Measurements from ENCODE around the gene SELP. TPM values are rescaled to one million over a fixed set of nuclear protein-coding genes. Genes with fewer than 3 reads are reported as not detected.

SELP gene
- polyA plus RNA-seq, 1 donor from 2014 or later, result 2.2 TPM

- Mint-ChIP-seq H3K4me3 (no peak overlapping the region), H3K9me3 (peaks cover 0 to 8% (median 3%) of the 10 kb centered on the region in 3 donors), H3K36me3 (peaks cover 2% of the 10 kb centered on the region), H3K4me1 (peaks cover 11 to 28% (median 22%) of the 10 kb centered on the region in 3 donors), H3K27me3 (no peaks in the 10 kb centered on the region), H3K27ac (no peak overlapping the region)
Measured at GRCh38 chr1:169647512-169647911, 17.6 kb upstream of the SELP start.

GRCh38 chr1:169644297-169644696 lies 14.4 kb upstream of the SELP start:
- no peak overlapping the region for H3K4me3 Mint-ChIP-seq
- H3K27me3 Mint-ChIP-seq, result no peaks in the 10 kb centered on the region
- peaks cover 2% of the 10 kb centered on the region for H3K36me3 Mint-ChIP-seq
- H3K4me1 Mint-ChIP-seq, result peaks cover 11 to 23% (median 23%) of the 10 kb centered on the region in 3 donors
- H3K9me3 Mint-ChIP-seq, result peaks cover 0 to 12% (median 3%) of the 10 kb centered on the region in 3 donors
- H3K27ac Mint-ChIP-seq, result peak overlapping the region in 1 of 3 donors; percentile 76

GRCh38 chr1:169634877-169635276 lies 5.0 kb upstream of the SELP start:
- peaks cover 14 to 21% (median 15%) of the 10 kb centered on the region in 3 donors for H3K9me3 Mint-ChIP-seq
- peaks cover 0 to 3% (median 0%) of the 10 kb centered on the region in 3 donors for H3K4me1 Mint-ChIP-seq
- no peaks in the 10 kb centered on the region for H3K27me3 Mint-ChIP-seq
- H3K27ac Mint-ChIP-seq, result no peak overlapping the region
- peaks cover 4% of the 10 kb centered on the region for H3K36me3 Mint-ChIP-seq
- no peak overlapping the region for H3K4me3 Mint-ChIP-seq

- Mint-ChIP-seq H3K36me3 (peaks cover 4% of the 10 kb centered on the region), H3K27ac (no peak overlapping the region), H3K4me1 (no peaks in the 10 kb centered on the region), H3K9me3 (peaks cover 11 to 21% (median 14%) of the 10 kb centered on the region in 3 donors), H3K4me3 (no peak overlapping the region), H3K27me3 (no peaks in the 10 kb centered on the region)
Measured at GRCh38 chr1:169634145-169634544, 4.2 kb upstream of the SELP start.

- Mint-ChIP-seq H3K4me1 (peaks cover 2 to 6% (median 3%) of the 10 kb centered on the region in 3 donors), H3K9me3 (peaks cover 11 to 17% (median 12%) of the 10 kb centered on the region in 3 donors), H3K27ac (no peak overlapping the region), H3K4me3 (no peak overlapping the region), H3K36me3 (peaks cover 2% of the 10 kb centered on the region), H3K27me3 (no peaks in the 10 kb centered on the region)
Measured at GRCh38 chr1:169631249-169631648, 1.3 kb upstream of the SELP start.

GRCh38 chr1:169624912-169625311 lies 5.0 kb downstream of the SELP start:
- H3K27ac Mint-ChIP-seq, result no peak overlapping the region

GRCh38 chr1:169624122-169624521 lies 5.8 kb downstream of the SELP start:
- peaks cover 6 to 18% (median 7%) of the 10 kb centered on the region in 3 donors for H3K4me1 Mint-ChIP-seq
- H3K36me3 Mint-ChIP-seq, result peaks cover 7% of the 10 kb centered on the region
- H3K27me3 Mint-ChIP-seq, result no peaks in the 10 kb centered on the region
- H3K27ac Mint-ChIP-seq, result no peak overlapping the region
- H3K9me3 Mint-ChIP-seq, result no peaks in the 10 kb centered on the region
- H3K4me3 Mint-ChIP-seq, result no peak overlapping the region

More at GRCh38 chr1:169624912-169625311, 5.0 kb downstream of the SELP start:
- Mint-ChIP-seq H3K4me3 (no peak overlapping the region), H3K4me1 (peaks cover 6 to 18% (median 7%) of the 10 kb centered on the region in 3 donors), H3K27me3 (no peaks in the 10 kb centered on the region), H3K9me3 (peaks cover 0 to under 1% (median 0%) of the 10 kb centered on the region in 3 donors), H3K36me3 (peaks cover 7% of the 10 kb centered on the region)

- Mint-ChIP-seq H3K4me3 (no peak overlapping the region), H3K27me3 (no peaks in the 10 kb centered on the region), H3K27ac (no peak overlapping the region), H3K36me3 (peaks cover 7% of the 10 kb centered on the region), H3K4me1 (peaks cover 6 to 16% (median 7%) of the 10 kb centered on the region in 3 donors), H3K9me3 (no peaks in the 10 kb centered on the region)
Measured at GRCh38 chr1:169623132-169623926, 6.6 kb downstream of the SELP start.

GRCh38 chr1:169620565-169620964 lies 9.4 kb downstream of the SELP start:
- H3K4me1 Mint-ChIP-seq, result peaks cover 2 to 14% (median 3%) of the 10 kb centered on the region in 3 donors
- peaks cover 4% of the 10 kb centered on the region for H3K36me3 Mint-ChIP-seq
- no peak overlapping the region for H3K27ac Mint-ChIP-seq
- no peaks in the 10 kb centered on the region for H3K9me3 Mint-ChIP-seq
- no peaks in the 10 kb centered on the region for H3K27me3 Mint-ChIP-seq
- no peak overlapping the region for H3K4me3 Mint-ChIP-seq

GRCh38 chr1:169618367-169618766 lies 11.6 kb downstream of the SELP start:
- peaks cover 0 to 12% (median 3%) of the 10 kb centered on the region in 3 donors for H3K4me1 Mint-ChIP-seq
- H3K36me3 Mint-ChIP-seq, result no peaks in the 10 kb centered on the region
- H3K27ac Mint-ChIP-seq, result no peak overlapping the region
- H3K9me3 Mint-ChIP-seq, result no peaks in the 10 kb centered on the region
- H3K4me3 Mint-ChIP-seq, result no peak overlapping the region
- H3K27me3 Mint-ChIP-seq, result no peaks in the 10 kb centered on the region

GRCh38 chr1:169615803-169616202 lies 14.1 kb downstream of the SELP start:
- H3K27me3 Mint-ChIP-seq, result no peaks in the 10 kb centered on the region
- no peaks in the 10 kb centered on the region for H3K36me3 Mint-ChIP-seq
- no peaks in the 10 kb centered on the region for H3K9me3 Mint-ChIP-seq
- H3K4me3 Mint-ChIP-seq, result no peak overlapping the region
- H3K27ac Mint-ChIP-seq, result no peak overlapping the region
- peaks cover 0 to 9% (median 3%) of the 10 kb centered on the region in 3 donors for H3K4me1 Mint-ChIP-seq

- no peaks in the 10 kb centered on the region for H3K36me3 Mint-ChIP-seq
- no peaks in the 10 kb centered on the region for H3K27me3 Mint-ChIP-seq
- no peak overlapping the region for H3K4me3 Mint-ChIP-seq
- no peaks in the 10 kb centered on the region for H3K9me3 Mint-ChIP-seq
- H3K27ac Mint-ChIP-seq, result no peak overlapping the region
- H3K4me1 Mint-ChIP-seq, result peaks cover 0 to 13% (median 5%) of the 10 kb centered on the region in 3 donors
Measured at GRCh38 chr1:169610858-169611257, 19.1 kb downstream of the SELP start.

- H3K4me1 Mint-ChIP-seq, result peaks cover 0 to 12% (median 8%) of the 10 kb centered on the region in 3 donors
- no peak overlapping the region for H3K4me3 Mint-ChIP-seq
- no peaks in the 10 kb centered on the region for H3K27me3 Mint-ChIP-seq
- no peaks in the 10 kb centered on the region for H3K9me3 Mint-ChIP-seq
- no peak overlapping the region for H3K27ac Mint-ChIP-seq
- H3K36me3 Mint-ChIP-seq, result no peaks in the 10 kb centered on the region
Measured at GRCh38 chr1:169610108-169610507, 19.8 kb downstream of the SELP start.

- no peak overlapping the region for H3K4me3 Mint-ChIP-seq
- peaks cover 14 to 24% (median 20%) of the 10 kb centered on the region in 3 donors for H3K4me1 Mint-ChIP-seq
- no peaks in the 10 kb centered on the region for H3K27me3 Mint-ChIP-seq
- H3K27ac Mint-ChIP-seq, result no peak overlapping the region
- no peaks in the 10 kb centered on the region for H3K9me3 Mint-ChIP-seq
- H3K36me3 Mint-ChIP-seq, result no peaks in the 10 kb centered on the region
Measured at GRCh38 chr1:169608226-169608625, 21.7 kb downstream of the SELP start.

- Mint-ChIP-seq H3K36me3 (no peaks in the 10 kb centered on the region), H3K9me3 (no peaks in the 10 kb centered on the region), H3K4me1 (peaks cover 31 to 44% (median 40%) of the 10 kb centered on the region in 3 donors), H3K27me3 (no peaks in the 10 kb centered on the region), H3K4me3 (peak overlapping the region in 3 of 4 donors; percentile 0 to 74 (median 66)), H3K27ac (peak overlapping the region; percentile 40 to 54 (median 53))
Measured at GRCh38 chr1:169604781-169605560, 25.0 kb downstream of the SELP start.
